Measurements from ENCODE around the gene INPP5A.

INPP5A gene

GRCh38 chr10:132641401-132641800 is 103.8 kb downstream of the INPP5A start:
- TF ChIP-seq CTCF (IDR thresholded peaks at IDR 0.05; ENCODE audit: low read depth, low read length): no peak
- DNase-seq (ENCODE audit: extremely low read depth, low read depth): no peak

GRCh38 chr10:132641966-132642731 is 104.6 kb downstream of the INPP5A start:
- DNase-seq (ENCODE audit: extremely low read depth, low read depth): no peak
- no peak for TF ChIP-seq CTCF (IDR thresholded peaks at IDR 0.05; ENCODE audit: low read depth, low read length)

GRCh38 chr10:132642732-132643008 is 105.1 kb downstream of the INPP5A start:
- no peak for DNase-seq (ENCODE audit: extremely low read depth, low read depth)

GRCh38 chr10:132643709-132644526 is 106.3 kb downstream of the INPP5A start:
- no peak for DNase-seq (ENCODE audit: extremely low read depth, low read depth)
- no peak for TF ChIP-seq CTCF (IDR thresholded peaks at IDR 0.05; ENCODE audit: low read depth, low read length)

More at GRCh38 chr10:132642732-132643008, 105.1 kb downstream of the INPP5A start:
- TF ChIP-seq CTCF (IDR thresholded peaks at IDR 0.05; ENCODE audit: low read depth, low read length): no peak

GRCh38 chr10:132644527-132645246 is 107.1 kb downstream of the INPP5A start:
- TF ChIP-seq CTCF (IDR thresholded peaks at IDR 0.05; ENCODE audit: low read depth, low read length): no peak

GRCh38 chr10:132645247-132645530 is 107.6 kb downstream of the INPP5A start:
- no peak for DNase-seq (ENCODE audit: extremely low read depth, low read depth)
- no peak for TF ChIP-seq CTCF (IDR thresholded peaks at IDR 0.05; ENCODE audit: low read depth, low read length)

More at GRCh38 chr10:132644527-132645246, 107.1 kb downstream of the INPP5A start:
- DNase-seq (ENCODE audit: extremely low read depth, low read depth): no peak

All from AG09319 (cell line).